HL-60 (cell line): ENCODE measurements around the gene NEK11.

Source experiments
- DNase-seq, 2 experiments: peaks; one replicate each; pipeline ENCODE4 v3.0.0-alpha.2; 2010 to 2020; ENCODE audit warnings: low read depth in 1 of 2, low spot score in 1 of 2
- H3K27ac ChIP-seq: fragments of 250-450 bp; sonication (Bioruptor Pico); replicated peaks from 2 replicates; pipeline ENCODE4 v1.5.1; 2020; ENCODE audit warnings: mild to moderate bottlenecking, moderate library complexity
- H3K27me3 ChIP-seq: fragments of 250-450 bp; sonication (Bioruptor Pico); 2 replicates; pipeline ENCODE4 v1.5.1; 2021; ENCODE audit warnings: mild to moderate bottlenecking, moderate library complexity; ENCODE audit not compliant: insufficient read depth, poor library complexity, severe bottlenecking
- H3K4me3 ChIP-seq: replicated peaks from 2 replicates; pipeline ENCODE4 v1.5.1; 2011; ENCODE audit warnings: mild to moderate bottlenecking, control low read depth, low read length; ENCODE audit not compliant: insufficient read depth
- GABPA ChIP-seq: IDR thresholded peaks from 2 replicates; pipeline ENCODE4 v1.6.1; 2012; ENCODE audit warnings: low read depth
- POLR2AphosphoS5 ChIP-seq: IDR thresholded peaks from 2 replicates; pipeline ENCODE4 v1.6.1; 2012; ENCODE audit warnings: low read depth
- SPI1 ChIP-seq: IDR thresholded peaks from 2 replicates; pipeline ENCODE4 v1.6.1; 2012; ENCODE audit warnings: low read depth, mild to moderate bottlenecking, borderline replicate concordance
- TF ChIP-seq, protein P1 (sequence below): IDR thresholded peaks from 2 replicates; pipeline ENCODE4 v1.6.1; 2012; ENCODE audit warnings: low read depth; ENCODE audit not compliant: insufficient replicate concordance
- TF ChIP-seq, protein P2 (sequence below): IDR thresholded peaks from one replicate; pipeline ENCODE4 v1.5.1; 2011; ENCODE audit warnings: low read length, control low read depth, inconsistent platforms; ENCODE audit not compliant: insufficient read depth

NEK11 gene

GRCh38 chr3:131047582-131047981 lies 20.9 kb downstream of the NEK11 start:
- TF ChIP-seq, protein P1, sequence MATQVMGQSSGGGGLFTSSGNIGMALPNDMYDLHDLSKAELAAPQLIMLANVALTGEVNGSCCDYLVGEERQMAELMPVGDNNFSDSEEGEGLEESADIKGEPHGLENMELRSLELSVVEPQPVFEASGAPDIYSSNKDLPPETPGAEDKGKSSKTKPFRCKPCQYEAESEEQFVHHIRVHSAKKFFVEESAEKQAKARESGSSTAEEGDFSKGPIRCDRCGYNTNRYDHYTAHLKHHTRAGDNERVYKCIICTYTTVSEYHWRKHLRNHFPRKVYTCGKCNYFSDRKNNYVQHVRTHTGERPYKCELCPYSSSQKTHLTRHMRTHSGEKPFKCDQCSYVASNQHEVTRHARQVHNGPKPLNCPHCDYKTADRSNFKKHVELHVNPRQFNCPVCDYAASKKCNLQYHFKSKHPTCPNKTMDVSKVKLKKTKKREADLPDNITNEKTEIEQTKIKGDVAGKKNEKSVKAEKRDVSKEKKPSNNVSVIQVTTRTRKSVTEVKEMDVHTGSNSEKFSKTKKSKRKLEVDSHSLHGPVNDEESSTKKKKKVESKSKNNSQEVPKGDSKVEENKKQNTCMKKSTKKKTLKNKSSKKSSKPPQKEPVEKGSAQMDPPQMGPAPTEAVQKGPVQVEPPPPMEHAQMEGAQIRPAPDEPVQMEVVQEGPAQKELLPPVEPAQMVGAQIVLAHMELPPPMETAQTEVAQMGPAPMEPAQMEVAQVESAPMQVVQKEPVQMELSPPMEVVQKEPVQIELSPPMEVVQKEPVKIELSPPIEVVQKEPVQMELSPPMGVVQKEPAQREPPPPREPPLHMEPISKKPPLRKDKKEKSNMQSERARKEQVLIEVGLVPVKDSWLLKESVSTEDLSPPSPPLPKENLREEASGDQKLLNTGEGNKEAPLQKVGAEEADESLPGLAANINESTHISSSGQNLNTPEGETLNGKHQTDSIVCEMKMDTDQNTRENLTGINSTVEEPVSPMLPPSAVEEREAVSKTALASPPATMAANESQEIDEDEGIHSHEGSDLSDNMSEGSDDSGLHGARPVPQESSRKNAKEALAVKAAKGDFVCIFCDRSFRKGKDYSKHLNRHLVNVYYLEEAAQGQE, result no peak
- H3K4me3 ChIP-seq, result no peak overlapping the region
- H3K27me3 ChIP-seq, result peaks cover 2% of the 10 kb centered on the region
- H3K27ac ChIP-seq, result no peak overlapping the region
- DNase-seq, result no peak

DNA sequence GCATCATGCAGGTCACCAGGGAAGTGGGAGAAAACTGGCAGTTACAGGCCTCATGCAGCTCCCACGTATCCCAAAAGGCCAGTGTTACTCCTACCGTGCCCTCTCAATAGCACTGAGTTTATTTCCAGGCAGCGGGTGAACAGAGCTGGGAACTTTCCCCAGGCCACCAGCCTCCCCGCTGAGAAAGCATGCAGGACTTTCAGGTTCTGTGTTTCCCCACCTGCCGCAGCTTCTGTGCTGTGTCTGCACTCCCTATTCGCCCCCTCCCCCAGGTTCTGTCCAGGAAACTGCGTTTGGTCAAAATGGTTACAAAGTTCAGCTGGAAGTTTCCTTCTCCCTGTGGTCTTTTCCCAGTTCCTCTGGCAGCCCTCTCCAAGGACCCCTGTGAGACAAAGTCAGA lies 21.4 kb downstream of the NEK11 start:
- Histone ChIP-seq H3K27ac (no peak overlapping the region), H3K27me3 (peaks cover 2% of the 10 kb centered on the region), H3K4me3 (no peak overlapping the region)
- TF ChIP-seq, protein P2, sequence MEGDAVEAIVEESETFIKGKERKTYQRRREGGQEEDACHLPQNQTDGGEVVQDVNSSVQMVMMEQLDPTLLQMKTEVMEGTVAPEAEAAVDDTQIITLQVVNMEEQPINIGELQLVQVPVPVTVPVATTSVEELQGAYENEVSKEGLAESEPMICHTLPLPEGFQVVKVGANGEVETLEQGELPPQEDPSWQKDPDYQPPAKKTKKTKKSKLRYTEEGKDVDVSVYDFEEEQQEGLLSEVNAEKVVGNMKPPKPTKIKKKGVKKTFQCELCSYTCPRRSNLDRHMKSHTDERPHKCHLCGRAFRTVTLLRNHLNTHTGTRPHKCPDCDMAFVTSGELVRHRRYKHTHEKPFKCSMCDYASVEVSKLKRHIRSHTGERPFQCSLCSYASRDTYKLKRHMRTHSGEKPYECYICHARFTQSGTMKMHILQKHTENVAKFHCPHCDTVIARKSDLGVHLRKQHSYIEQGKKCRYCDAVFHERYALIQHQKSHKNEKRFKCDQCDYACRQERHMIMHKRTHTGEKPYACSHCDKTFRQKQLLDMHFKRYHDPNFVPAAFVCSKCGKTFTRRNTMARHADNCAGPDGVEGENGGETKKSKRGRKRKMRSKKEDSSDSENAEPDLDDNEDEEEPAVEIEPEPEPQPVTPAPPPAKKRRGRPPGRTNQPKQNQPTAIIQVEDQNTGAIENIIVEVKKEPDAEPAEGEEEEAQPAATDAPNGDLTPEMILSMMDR, result no peak
- no peak for TF ChIP-seq SPI1
- TF ChIP-seq POLR2AphosphoS5, result no peak
- no peak for TF ChIP-seq GABPA
- TF ChIP-seq, protein P1, result no peak
- no peak for DNase-seq

- H3K27ac ChIP-seq, result no peak overlapping the region
- DNase-seq, result no peak
- H3K27me3 ChIP-seq, result no peaks in the 10 kb centered on the region
- no peak for TF ChIP-seq GABPA
- no peak for TF ChIP-seq POLR2AphosphoS5
- TF ChIP-seq, protein P2, result no peak
- TF ChIP-seq, protein P1, result no peak
- TF ChIP-seq SPI1, result no peak
- no peak overlapping the region for H3K4me3 ChIP-seq
These were observed 23.3 kb downstream of the NEK11 start for GRCh38 chr3:131050001-131050400.
